Neural cell (in vitro differentiated cells): ENCODE measurements around the gene RASGEF1C.

Experiments used
- EP300 ChIP-seq: fragments of 450-650 bp; conservative IDR thresholded peaks from 2 replicates; pipeline ENCODE4 v1.6.1; 2014; ENCODE audit warnings: antibody characterized with exemption, mild to moderate bottlenecking, moderate library complexity; ENCODE audit not compliant: poor library complexity, severe bottlenecking
- EZH2 ChIP-seq: fragments of 200-600, 300-800 bp; shearing (Covaris generic), sonication (generic); IDR thresholded peaks from 2 replicates; pipeline ENCODE4 v1.6.1; 2014; ENCODE audit warnings: antibody characterized with exemption, low read length, borderline replicate concordance, mild to moderate bottlenecking; ENCODE audit not compliant: insufficient read depth, poor library complexity, severe bottlenecking
- MXI1 ChIP-seq: fragments of 450-650 bp; conservative IDR thresholded peaks from 2 replicates; pipeline ENCODE4 v1.6.1; 2014; ENCODE audit warnings: antibody characterized with exemption, mild to moderate bottlenecking; ENCODE audit not compliant: poor library complexity, severe bottlenecking
- POLR2AphosphoS5 ChIP-seq: IDR thresholded peaks from 2 replicates; pipeline ENCODE4 v1.6.1; 2012
- RAD21 ChIP-seq: fragments of 450-650 bp; conservative IDR thresholded peaks from 2 replicates; pipeline ENCODE4 v1.6.1; 2014; ENCODE audit warnings: antibody characterized with exemption, mild to moderate bottlenecking, moderate library complexity
- SMC3 ChIP-seq: fragments of 450-650 bp; conservative IDR thresholded peaks from 2 replicates; pipeline ENCODE4 v1.6.1; 2014; ENCODE audit warnings: antibody characterized with exemption, mild to moderate bottlenecking, moderate library complexity; ENCODE audit not compliant: poor library complexity
- TAF1 ChIP-seq: IDR thresholded peaks from 2 replicates; pipeline ENCODE4 v1.6.1; 2012; ENCODE audit warnings: low read depth
- TF ChIP-seq, protein P1 (sequence below): fragments of 450-650 bp; IDR thresholded peaks from 2 replicates; pipeline ENCODE4 v1.5.1; 2014; ENCODE audit warnings: antibody characterized with exemption, mild to moderate bottlenecking, moderate library complexity; ENCODE audit not compliant: poor library complexity, severe bottlenecking
- TF ChIP-seq, protein P2 (sequence below): IDR thresholded peaks from 2 replicates; pipeline ENCODE4 v1.6.1; 2012; ENCODE audit warnings: borderline replicate concordance

- TF ChIP-seq, protein P1, sequence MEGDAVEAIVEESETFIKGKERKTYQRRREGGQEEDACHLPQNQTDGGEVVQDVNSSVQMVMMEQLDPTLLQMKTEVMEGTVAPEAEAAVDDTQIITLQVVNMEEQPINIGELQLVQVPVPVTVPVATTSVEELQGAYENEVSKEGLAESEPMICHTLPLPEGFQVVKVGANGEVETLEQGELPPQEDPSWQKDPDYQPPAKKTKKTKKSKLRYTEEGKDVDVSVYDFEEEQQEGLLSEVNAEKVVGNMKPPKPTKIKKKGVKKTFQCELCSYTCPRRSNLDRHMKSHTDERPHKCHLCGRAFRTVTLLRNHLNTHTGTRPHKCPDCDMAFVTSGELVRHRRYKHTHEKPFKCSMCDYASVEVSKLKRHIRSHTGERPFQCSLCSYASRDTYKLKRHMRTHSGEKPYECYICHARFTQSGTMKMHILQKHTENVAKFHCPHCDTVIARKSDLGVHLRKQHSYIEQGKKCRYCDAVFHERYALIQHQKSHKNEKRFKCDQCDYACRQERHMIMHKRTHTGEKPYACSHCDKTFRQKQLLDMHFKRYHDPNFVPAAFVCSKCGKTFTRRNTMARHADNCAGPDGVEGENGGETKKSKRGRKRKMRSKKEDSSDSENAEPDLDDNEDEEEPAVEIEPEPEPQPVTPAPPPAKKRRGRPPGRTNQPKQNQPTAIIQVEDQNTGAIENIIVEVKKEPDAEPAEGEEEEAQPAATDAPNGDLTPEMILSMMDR, result no peak
- TF ChIP-seq RAD21 (no peak), EZH2 (no peak), SMC3 (no peak), EP300 (no peak), POLR2AphosphoS5 (no peak), TAF1 (no peak), MXI1 (no peak)
- TF ChIP-seq, protein P2, sequence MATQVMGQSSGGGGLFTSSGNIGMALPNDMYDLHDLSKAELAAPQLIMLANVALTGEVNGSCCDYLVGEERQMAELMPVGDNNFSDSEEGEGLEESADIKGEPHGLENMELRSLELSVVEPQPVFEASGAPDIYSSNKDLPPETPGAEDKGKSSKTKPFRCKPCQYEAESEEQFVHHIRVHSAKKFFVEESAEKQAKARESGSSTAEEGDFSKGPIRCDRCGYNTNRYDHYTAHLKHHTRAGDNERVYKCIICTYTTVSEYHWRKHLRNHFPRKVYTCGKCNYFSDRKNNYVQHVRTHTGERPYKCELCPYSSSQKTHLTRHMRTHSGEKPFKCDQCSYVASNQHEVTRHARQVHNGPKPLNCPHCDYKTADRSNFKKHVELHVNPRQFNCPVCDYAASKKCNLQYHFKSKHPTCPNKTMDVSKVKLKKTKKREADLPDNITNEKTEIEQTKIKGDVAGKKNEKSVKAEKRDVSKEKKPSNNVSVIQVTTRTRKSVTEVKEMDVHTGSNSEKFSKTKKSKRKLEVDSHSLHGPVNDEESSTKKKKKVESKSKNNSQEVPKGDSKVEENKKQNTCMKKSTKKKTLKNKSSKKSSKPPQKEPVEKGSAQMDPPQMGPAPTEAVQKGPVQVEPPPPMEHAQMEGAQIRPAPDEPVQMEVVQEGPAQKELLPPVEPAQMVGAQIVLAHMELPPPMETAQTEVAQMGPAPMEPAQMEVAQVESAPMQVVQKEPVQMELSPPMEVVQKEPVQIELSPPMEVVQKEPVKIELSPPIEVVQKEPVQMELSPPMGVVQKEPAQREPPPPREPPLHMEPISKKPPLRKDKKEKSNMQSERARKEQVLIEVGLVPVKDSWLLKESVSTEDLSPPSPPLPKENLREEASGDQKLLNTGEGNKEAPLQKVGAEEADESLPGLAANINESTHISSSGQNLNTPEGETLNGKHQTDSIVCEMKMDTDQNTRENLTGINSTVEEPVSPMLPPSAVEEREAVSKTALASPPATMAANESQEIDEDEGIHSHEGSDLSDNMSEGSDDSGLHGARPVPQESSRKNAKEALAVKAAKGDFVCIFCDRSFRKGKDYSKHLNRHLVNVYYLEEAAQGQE, result no peak
Measured at GRCh38 chr5:180180421-180180820, 28.6 kb downstream of the RASGEF1C start.
